GM12865 (cell line): ENCODE measurements around the gene LEO1.

Source experiments
- DNase-seq: peaks from one replicate; pipeline ENCODE4 v3.0.0; 2010; ENCODE audit warnings: low read depth
- H3K4me3 ChIP-seq: 2 replicates; pipeline ENCODE4 v1.5.1; 2011; ENCODE audit warnings: mild to moderate bottlenecking, low read depth, low read length, control low read depth
- TF ChIP-seq, protein P1 (sequence below): IDR thresholded peaks from 2 replicates; pipeline ENCODE4 v1.5.1; 2011; ENCODE audit warnings: low read length, control low read depth, low read depth, inconsistent platforms; ENCODE audit not compliant: insufficient read depth; ENCODE audit errors: missing control alignments

LEO1 gene

DNA sequence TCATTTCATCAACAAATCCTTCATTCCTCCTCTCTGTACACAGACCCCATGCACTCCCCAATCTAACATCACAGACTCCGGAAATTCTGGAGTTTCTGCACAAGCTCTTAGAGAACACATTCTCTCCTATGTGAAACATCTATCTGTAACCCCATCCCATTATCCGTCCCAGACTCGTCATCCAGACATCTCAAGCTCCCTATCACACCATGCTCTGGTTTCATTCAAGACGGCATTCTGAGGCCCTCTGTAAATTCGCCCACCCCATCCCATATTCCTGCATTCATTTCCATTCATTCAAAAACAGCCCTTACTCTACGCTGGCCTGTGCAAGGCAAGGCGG, 575 bp downstream of the LEO1 start:
- H3K4me3 ChIP-seq: peak overlapping the region; percentile 80
- no peak for DNase-seq
- TF ChIP-seq, protein P1, sequence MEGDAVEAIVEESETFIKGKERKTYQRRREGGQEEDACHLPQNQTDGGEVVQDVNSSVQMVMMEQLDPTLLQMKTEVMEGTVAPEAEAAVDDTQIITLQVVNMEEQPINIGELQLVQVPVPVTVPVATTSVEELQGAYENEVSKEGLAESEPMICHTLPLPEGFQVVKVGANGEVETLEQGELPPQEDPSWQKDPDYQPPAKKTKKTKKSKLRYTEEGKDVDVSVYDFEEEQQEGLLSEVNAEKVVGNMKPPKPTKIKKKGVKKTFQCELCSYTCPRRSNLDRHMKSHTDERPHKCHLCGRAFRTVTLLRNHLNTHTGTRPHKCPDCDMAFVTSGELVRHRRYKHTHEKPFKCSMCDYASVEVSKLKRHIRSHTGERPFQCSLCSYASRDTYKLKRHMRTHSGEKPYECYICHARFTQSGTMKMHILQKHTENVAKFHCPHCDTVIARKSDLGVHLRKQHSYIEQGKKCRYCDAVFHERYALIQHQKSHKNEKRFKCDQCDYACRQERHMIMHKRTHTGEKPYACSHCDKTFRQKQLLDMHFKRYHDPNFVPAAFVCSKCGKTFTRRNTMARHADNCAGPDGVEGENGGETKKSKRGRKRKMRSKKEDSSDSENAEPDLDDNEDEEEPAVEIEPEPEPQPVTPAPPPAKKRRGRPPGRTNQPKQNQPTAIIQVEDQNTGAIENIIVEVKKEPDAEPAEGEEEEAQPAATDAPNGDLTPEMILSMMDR: no peak

GRCh38 chr15:51970132-51970817, 1.3 kb downstream of the LEO1 start:
- H3K4me3 ChIP-seq: peak overlapping the region; percentile 80
- TF ChIP-seq, protein P1: no peak
- no peak for DNase-seq

GRCh38 chr15:51969728-51970127, 1.9 kb downstream of the LEO1 start:
- no peak for DNase-seq
- TF ChIP-seq, protein P1: no peak
- peak overlapping the region; percentile 1 for H3K4me3 ChIP-seq

DNA sequence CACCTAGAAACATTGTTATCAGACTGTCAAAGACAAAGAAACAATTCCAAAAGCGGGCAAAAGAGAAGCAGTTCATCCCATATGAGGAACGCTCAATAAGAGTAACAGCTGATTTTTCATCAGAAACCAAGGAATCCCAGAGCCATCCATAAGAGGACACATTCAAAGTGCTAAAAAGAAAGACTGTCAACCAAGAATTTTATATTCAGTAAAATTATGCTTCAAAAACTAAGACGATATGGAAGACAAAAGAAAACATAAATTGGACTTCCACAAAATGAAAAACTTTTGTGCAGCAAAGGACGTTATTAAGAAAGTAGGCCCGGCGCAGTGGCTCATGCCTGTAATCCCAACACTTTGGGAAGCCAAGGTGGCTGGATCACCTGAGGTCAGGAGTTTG, 4.0 kb downstream of the LEO1 start:
- H3K4me3 ChIP-seq: no peak overlapping the region
- no peak for DNase-seq
- TF ChIP-seq, protein P1: no peak

DNA sequence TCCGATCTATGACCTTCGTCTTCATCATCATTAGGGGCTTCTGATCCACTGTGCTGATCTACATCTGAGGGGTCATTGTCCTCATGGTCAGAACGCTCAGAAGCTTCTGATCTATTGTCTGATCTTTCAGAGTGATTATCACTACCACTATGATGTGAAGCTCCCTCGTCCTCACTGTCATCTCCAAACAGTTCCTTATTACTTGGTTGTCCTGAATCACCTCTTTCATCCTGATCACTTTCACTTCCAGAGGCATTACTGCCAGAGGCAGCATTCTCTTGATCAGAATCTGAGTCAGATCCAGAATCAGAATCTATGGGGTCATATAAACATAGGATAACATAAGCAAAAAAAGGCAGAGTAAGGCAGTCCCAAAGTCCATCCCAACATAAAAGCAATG, 5.4 kb downstream of the LEO1 start:
- TF ChIP-seq, protein P1: no peak
- DNase-seq: no peak
- H3K4me3 ChIP-seq: no peak overlapping the region

- DNase-seq: no peak
- H3K4me3 ChIP-seq: no peak overlapping the region
- TF ChIP-seq, protein P1: no peak
These were observed 5.9 kb downstream of the LEO1 start for GRCh38 chr15:51965691-51966090.

GRCh38 chr15:51955504-51955903, 16.1 kb downstream of the LEO1 start:
- TF ChIP-seq, protein P1: no peak
- no peak for DNase-seq
- no peak overlapping the region for H3K4me3 ChIP-seq
